CD8-positive, alpha-beta memory T cell (primary cell): ENCODE measurements around the gene MAPK8IP1. TPM values are rescaled to one million over a fixed set of nuclear protein-coding genes. Genes with fewer than 3 reads are reported as not detected.
"Not testable (repeated sequence)": the region's sequence is repeated elsewhere in the genome, so short reads cannot be mapped to it uniquely, and the experiment has no call there.

Experiments used
- CTCF ChIA-PET: fragments of 350-600 bp; sonication (Branson Sonifier 250); formaldehyde crosslinking; loops from one replicate; lab custom pipeline; 2021; ENCODE audit warnings: antibody characterized with exemption; lab: Charles Lee
- POLR2A ChIA-PET: fragments of 350-600 bp; sonication (Branson Sonifier 250); formaldehyde crosslinking; loops from one replicate; lab custom pipeline; 2021; ENCODE audit warnings: antibody characterized with exemption; lab: Charles Lee
- DNase-seq, 5 donors: peaks; one replicate each; pipeline versions ENCODE4 v3.0.0 to v3.0.0-alpha.2; 2020 to 2022; ENCODE audit warnings: mixed read lengths in 1 of 5
- H3K27ac ChIP-seq: one replicate; pipeline ENCODE4 v1.7.0; 2013; ENCODE audit warnings: low read depth, mild to moderate bottlenecking, low read length, moderate library complexity
- H3K27me3 ChIP-seq: 2 replicates; pipeline ENCODE4 v1.7.0; 2013; ENCODE audit warnings: low read length, mild to moderate bottlenecking; ENCODE audit not compliant: insufficient read depth, poor library complexity, severe bottlenecking
- H3K36me3 ChIP-seq: 2 replicates; pipeline ENCODE4 v1.7.0; 2013; ENCODE audit warnings: mild to moderate bottlenecking, low read length, moderate library complexity; ENCODE audit not compliant: insufficient read depth
- H3K4me1 ChIP-seq: 2 replicates; pipeline ENCODE4 v1.7.0; 2013; ENCODE audit warnings: mild to moderate bottlenecking, low read length, moderate library complexity; ENCODE audit not compliant: insufficient read depth
- H3K4me3 ChIP-seq: 2 replicates; pipeline ENCODE4 v1.7.0; 2013; ENCODE audit warnings: mild to moderate bottlenecking, low read length
- H3K9me3 ChIP-seq: 2 replicates; pipeline ENCODE4 v1.7.0; 2013; ENCODE audit warnings: mild to moderate bottlenecking, low read length
- H3K27ac Mint-ChIP-seq, 8 donors: one replicate each; pipeline ENCODE4 v1.8.0; 2020 to 2021; ENCODE audit warnings: mixed read lengths in 8 of 8, mild to moderate bottlenecking in 6 of 8, inconsistent platforms in 3 of 8, moderate library complexity in 3 of 8
- H3K27me3 Mint-ChIP-seq, 2 donors: one replicate each; pipeline ENCODE4 v1.8.0; 2020 to 2021; ENCODE audit warnings: mixed read lengths in 2 of 2, mild to moderate bottlenecking in 1 of 2, moderate library complexity in 1 of 2
- H3K36me3 Mint-ChIP-seq, 3 donors: one replicate each; pipeline ENCODE4 v1.8.0; 2020 to 2021; ENCODE audit warnings: mixed read lengths in 3 of 3, inconsistent platforms in 1 of 3, mild to moderate bottlenecking in 1 of 3
- H3K4me1 Mint-ChIP-seq, 3 donors: one replicate each; pipeline ENCODE4 v1.8.0; 2020 to 2021; ENCODE audit warnings: mixed read lengths in 3 of 3, inconsistent platforms in 1 of 3, mild to moderate bottlenecking in 1 of 3
- H3K4me3 Mint-ChIP-seq, 7 donors: one replicate each; pipeline ENCODE4 v1.8.0; 2020 to 2021; ENCODE audit warnings: mixed read lengths in 7 of 7, mild to moderate bottlenecking in 6 of 7, moderate library complexity in 4 of 7, inconsistent platforms in 2 of 7
- H3K9me3 Mint-ChIP-seq, 5 donors: one replicate each; pipeline ENCODE4 v1.8.0; 2020 to 2022; ENCODE audit warnings: mixed read lengths in 5 of 5, mild to moderate bottlenecking in 3 of 5, moderate library complexity in 2 of 5, inconsistent platforms in 1 of 5
- polyA plus RNA-seq: library from polyadenylated mRNA; unstranded; fragments of 300-500 nt; fragmentation: Illumina TruSeq; gene quantifications from one replicate; pipeline ENCODE4 v1.2.3, GENCODE V29; 2021
- total RNA-seq, 2 experiments: library from RNA; stranded (reverse); gene quantifications; one replicate each; pipeline ENCODE4 v1.2.3, GENCODE V29; 2021

MAPK8IP1 gene
- total and polyA plus RNA-seq, 3 experiments from 2014 or later: 0.23 to 1.1 (median 0.98) TPM

DNA sequence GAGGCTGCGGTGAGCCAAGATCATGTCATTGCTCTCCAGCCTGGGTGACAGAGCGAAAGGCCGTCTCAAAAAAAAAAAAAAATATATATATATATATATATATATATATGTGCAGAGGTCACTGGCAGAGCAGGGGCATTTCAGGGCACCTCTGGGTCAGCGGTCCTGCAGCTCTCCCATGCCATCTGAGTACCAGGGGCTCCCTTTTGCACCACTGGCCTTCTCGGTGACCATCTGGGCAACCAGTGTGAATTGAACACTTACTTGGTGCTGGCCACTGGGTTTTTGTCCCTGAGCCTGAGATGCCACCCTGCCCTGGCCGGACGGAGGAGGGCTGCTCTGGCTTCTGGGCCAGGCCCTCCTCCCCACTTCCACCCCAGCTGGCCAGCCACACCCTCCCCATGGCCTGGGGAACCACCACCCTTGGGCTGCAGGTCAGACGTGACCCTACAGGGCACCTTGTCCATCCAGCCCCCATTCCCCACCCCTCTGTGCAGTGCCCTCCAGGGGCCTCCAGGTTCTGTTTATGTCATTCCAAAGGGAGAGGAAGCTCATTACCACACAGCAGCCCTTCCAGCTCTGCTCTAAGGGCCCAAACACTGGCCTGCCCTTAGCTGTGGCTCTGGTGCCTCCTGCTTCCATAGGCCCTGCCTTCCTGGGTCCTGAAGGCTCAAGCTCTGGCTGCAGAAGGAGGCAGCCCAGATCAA, 10.3 kb downstream of the MAPK8IP1 start:
- Histone ChIP-seq H3K27ac (no peak overlapping the region), H3K27me3 (peaks cover 24% of the 10 kb centered on the region), H3K9me3 (no peaks in the 10 kb centered on the region), H3K4me1 (peaks cover 9% of the 10 kb centered on the region), H3K36me3 (no peaks in the 10 kb centered on the region), H3K4me3 (no peak overlapping the region)
- Mint-ChIP-seq H3K36me3 (peaks cover 0 to 5% (median 2%) of the 10 kb centered on the region in 3 donors), H3K9me3 (no peaks in the 10 kb centered on the region), H3K27me3 (peaks cover 20 to 48% of the 10 kb centered on the region in 2 donors), H3K4me1 (peaks cover 0 to 13% (median 1%) of the 10 kb centered on the region in 3 donors), H3K4me3 (no peak overlapping the region), H3K27ac (no peak overlapping the region)
- ChIA-PET POLR2A (interaction anchor here (0.6 kb wide), 1 partner anchor 111 kb away, joined by 3 read pairs; no protein-coding TSS in a partner anchor), CTCF (interaction anchor here (1.1 to 1.5 kb wide), 3 partner anchors 23 to 111 kb away, joined by 3 to 4 read pairs (median 3); no protein-coding TSS in a partner anchor)
- DNase-seq: no peak

DNA sequence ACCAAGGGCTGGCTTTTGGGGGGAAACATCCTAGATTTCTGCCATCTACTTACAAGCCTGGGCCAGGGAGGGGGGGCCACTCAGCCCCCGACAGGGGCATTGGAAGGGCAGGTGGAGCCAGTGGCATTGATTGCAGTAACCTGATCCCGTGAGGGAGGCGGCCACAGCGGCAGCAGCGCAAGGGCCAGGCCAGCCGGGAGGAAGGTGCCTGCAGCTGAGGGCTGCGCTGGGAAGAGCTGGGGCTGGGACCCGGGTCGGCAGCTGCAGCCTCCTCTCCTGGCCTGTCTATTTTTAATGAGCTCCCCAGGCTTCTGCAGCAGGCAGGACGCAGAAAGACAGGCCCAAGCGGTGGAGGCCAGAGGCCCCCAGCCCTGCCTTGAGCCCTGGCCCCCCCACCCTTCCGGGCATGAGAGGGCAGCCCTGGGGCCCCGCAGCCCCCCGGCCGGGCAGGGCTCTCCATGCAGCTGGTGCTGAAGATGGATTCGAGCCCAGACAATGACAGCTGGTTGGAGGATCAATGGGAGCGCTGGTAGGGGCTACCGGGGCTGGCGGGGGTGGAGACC, 11.1 kb downstream of the MAPK8IP1 start:
- Mint-ChIP-seq H3K27me3 (peaks cover 22 to 49% of the 10 kb centered on the region in 2 donors), H3K4me1 (peaks cover 0 to 14% (median 1%) of the 10 kb centered on the region in 3 donors), H3K36me3 (peaks cover 0 to 5% (median 0%) of the 10 kb centered on the region in 3 donors), H3K4me3 (no peak overlapping the region), H3K9me3 (no peaks in the 10 kb centered on the region), H3K27ac (no peak overlapping the region)
- Histone ChIP-seq H3K36me3 (no peaks in the 10 kb centered on the region), H3K9me3 (no peaks in the 10 kb centered on the region), H3K27me3 (peaks cover 24% of the 10 kb centered on the region), H3K27ac (no peak overlapping the region), H3K4me3 (no peak overlapping the region), H3K4me1 (peaks cover 9% of the 10 kb centered on the region)
- DNase-seq: no peak
- CTCF ChIA-PET: interaction anchor here (1.1 kb wide), 2 partner anchors 69 to 110 kb away, joined by 3 read pairs; no protein-coding TSS in a partner anchor
- POLR2A ChIA-PET: no interaction called here

DNA sequence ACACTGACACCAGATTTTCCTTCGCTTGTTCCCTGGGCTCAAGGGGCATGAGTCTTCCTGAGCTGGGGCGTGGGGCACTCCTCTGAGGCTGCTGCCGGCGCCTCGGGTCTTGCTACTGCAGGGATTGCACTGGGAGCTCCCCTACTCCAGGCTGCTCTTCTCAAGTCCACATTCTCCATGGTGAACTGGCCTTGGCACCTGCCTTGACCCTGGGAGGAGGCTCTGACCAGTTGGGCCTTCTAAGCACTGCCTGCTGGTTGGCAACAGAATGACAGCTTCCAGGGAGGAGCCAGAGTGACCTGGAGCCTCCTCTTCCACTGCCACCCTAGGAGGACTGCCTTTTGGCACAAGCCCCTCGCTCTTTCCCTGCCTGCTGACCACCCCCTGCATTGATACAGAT, 12.1 kb downstream of the MAPK8IP1 start:
- no peak for DNase-seq
- peaks cover 0 to 5% (median 0%) of the 10 kb centered on the region in 3 donors for H3K36me3 Mint-ChIP-seq
- CTCF ChIA-PET: no interaction called here

DNA sequence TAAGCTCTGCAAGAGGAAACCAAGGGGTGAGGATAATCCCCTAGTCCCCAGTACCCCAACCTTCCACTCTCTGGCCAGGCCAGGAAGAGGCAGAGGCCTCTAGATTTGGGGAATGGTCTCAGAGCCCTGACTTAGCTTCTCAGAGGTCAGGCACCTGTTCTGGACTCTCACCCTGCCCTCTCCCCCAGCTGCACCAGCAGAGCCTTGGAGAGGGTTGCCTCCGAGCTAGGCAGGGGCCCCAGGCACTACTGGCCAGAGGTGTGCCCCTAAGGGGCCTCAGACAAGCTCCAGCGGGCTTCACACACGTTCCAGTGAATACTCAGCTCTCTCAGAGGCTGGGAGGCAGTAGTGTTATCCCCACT, 13.6 kb downstream of the MAPK8IP1 start:
- H3K4me3 ChIP-seq: no peak overlapping the region
- peaks cover 24% of the 10 kb centered on the region for H3K27me3 ChIP-seq

More for the DNA sequence above, 12.1 kb downstream of the MAPK8IP1 start:
- no peaks in the 10 kb centered on the region for H3K36me3 ChIP-seq
- H3K4me1 ChIP-seq: peaks cover 9% of the 10 kb centered on the region
- H3K9me3 Mint-ChIP-seq: no peaks in the 10 kb centered on the region
- no peaks in the 10 kb centered on the region for H3K9me3 ChIP-seq
- peaks cover 24% of the 10 kb centered on the region for H3K27me3 ChIP-seq
- H3K4me3 ChIP-seq: no peak overlapping the region
- H3K4me1 Mint-ChIP-seq: peaks cover 0 to 14% (median 1%) of the 10 kb centered on the region in 3 donors
- H3K27ac ChIP-seq: no peak overlapping the region
- peaks cover 21 to 46% of the 10 kb centered on the region in 2 donors for H3K27me3 Mint-ChIP-seq
- no peak overlapping the region for H3K4me3 Mint-ChIP-seq
- H3K27ac Mint-ChIP-seq: peak overlapping the region in 1 of 8 donors; percentile 70
- POLR2A ChIA-PET: no interaction called here

DNA sequence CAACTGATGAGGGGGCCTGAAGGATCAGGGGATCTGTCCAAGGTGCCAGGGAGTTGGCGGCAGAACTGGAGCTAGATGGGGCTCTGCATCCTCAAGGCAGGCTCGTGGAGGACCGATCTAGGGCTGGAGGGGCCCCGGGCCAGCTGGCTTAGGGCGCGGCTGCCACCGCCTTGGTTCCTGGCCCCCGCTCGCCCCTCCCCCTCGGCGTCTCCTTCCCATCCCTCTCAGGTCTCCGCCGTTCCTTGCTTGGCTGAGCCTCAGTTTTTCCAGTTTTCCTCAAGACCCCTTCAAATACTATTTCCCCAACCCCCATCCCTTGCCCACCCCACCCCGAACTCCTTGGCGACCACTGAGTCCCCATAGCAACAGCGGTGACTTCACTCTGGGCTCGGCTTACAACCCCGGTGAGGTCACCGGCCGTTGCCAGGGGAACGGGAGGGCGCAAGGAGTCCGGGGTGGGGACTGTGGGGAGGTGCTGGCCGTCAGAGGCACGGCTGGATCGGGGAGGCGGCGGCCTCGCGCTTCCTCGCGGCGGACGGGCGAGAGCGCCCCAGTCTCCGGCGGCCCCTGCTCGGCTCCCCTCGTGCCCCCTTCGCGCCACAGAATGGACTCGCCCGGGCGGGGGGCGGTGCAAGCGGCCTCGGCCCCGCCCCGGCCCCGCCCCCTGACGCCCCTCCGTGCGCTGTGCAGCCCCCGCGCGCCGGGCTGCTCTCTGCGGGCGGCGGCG, 14.2 kb downstream of the MAPK8IP1 start:
- Mint-ChIP-seq H3K4me3 (peak overlapping the region; percentile 60 to 85 (median 71)), H3K27ac (peak overlapping the region in 5 of 8 donors; percentile 59 to 75 (median 63)), H3K36me3 (peaks cover 0 to 5% (median 0%) of the 10 kb centered on the region in 3 donors), H3K4me1 (peaks cover 0 to 14% (median 1%) of the 10 kb centered on the region in 3 donors), H3K9me3 (no peaks in the 10 kb centered on the region), H3K27me3 (peaks cover 12 to 37% of the 10 kb centered on the region in 2 donors)
- Histone ChIP-seq H3K27ac (no peak overlapping the region), H3K27me3 (peaks cover 24% of the 10 kb centered on the region), H3K4me3 (no peak overlapping the region), H3K9me3 (no peaks in the 10 kb centered on the region), H3K4me1 (peaks cover 9% of the 10 kb centered on the region), H3K36me3 (no peaks in the 10 kb centered on the region)
- ChIA-PET POLR2A (no interaction called here), CTCF (no interaction called here)
- DNase-seq: peak; percentile 46 to 89 (median 68)

More for the DNA sequence above, 13.6 kb downstream of the MAPK8IP1 start:
- Mint-ChIP-seq H3K4me3 (peak overlapping the region; percentile 60 to 85 (median 71)), H3K9me3 (no peaks in the 10 kb centered on the region), H3K27ac (peak overlapping the region in 3 of 8 donors; percentile 59 to 75 (median 60)), H3K36me3 (peaks cover 0 to 5% (median 0%) of the 10 kb centered on the region in 3 donors), H3K27me3 (peaks cover 15 to 43% of the 10 kb centered on the region in 2 donors), H3K4me1 (peaks cover 0 to 14% (median 1%) of the 10 kb centered on the region in 3 donors)
- H3K27ac ChIP-seq: no peak overlapping the region
- ChIA-PET CTCF (no interaction called here), POLR2A (interaction anchor here (0.6 kb wide), 1 partner anchor 110 kb away, joined by 8 read pairs; no protein-coding TSS in a partner anchor)
- peaks cover 9% of the 10 kb centered on the region for H3K4me1 ChIP-seq
- DNase-seq: no peak
- no peaks in the 10 kb centered on the region for H3K36me3 ChIP-seq
- no peaks in the 10 kb centered on the region for H3K9me3 ChIP-seq

DNA sequence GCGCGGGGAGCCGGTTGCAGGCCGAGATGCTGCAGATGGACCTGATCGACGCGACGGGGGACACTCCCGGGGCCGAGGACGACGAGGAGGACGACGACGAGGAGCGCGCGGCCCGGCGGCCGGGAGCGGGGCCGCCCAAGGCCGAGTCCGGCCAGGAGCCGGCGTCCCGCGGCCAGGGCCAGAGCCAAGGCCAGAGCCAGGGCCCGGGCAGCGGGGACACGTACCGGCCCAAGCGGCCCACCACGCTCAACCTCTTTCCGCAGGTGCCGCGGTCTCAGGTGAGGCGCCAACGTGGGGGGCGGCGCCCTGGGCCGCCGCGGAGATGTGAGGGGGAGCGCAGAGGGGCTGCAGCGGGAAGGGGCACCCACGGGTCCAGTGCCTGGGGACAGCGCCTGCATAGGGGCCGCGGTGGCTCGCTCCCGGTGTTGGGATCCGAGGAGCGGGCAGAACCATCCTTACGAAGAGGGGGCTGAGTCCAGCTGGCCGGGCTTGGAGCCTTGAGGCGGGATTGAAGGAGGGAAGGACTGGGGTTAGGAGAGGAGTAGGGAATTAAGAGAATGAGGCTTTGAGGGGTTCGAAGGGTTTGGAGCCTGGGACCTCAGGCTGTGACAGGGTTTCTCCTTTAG, 14.8 kb downstream of the MAPK8IP1 start:
- H3K36me3 ChIP-seq, H3K4me3 ChIP-seq, H3K9me3 ChIP-seq, CTCF ChIA-PET, DNase-seq, H3K36me3 Mint-ChIP-seq, POLR2A ChIA-PET, H3K9me3 Mint-ChIP-seq, H3K27ac ChIP-seq, H3K4me1 ChIP-seq: not testable (repeated sequence)
- peaks cover 24% of the 10 kb centered on the region for H3K27me3 ChIP-seq
- H3K4me3 Mint-ChIP-seq: peak overlapping the region; percentile 54 to 87 (median 63)
- peak overlapping the region in 1 of 8 donors; percentile 46 for H3K27ac Mint-ChIP-seq
- peaks cover 0 to 15% (median 1%) of the 10 kb centered on the region in 3 donors for H3K4me1 Mint-ChIP-seq
- H3K27me3 Mint-ChIP-seq: peaks cover 10 to 31% of the 10 kb centered on the region in 2 donors

DNA sequence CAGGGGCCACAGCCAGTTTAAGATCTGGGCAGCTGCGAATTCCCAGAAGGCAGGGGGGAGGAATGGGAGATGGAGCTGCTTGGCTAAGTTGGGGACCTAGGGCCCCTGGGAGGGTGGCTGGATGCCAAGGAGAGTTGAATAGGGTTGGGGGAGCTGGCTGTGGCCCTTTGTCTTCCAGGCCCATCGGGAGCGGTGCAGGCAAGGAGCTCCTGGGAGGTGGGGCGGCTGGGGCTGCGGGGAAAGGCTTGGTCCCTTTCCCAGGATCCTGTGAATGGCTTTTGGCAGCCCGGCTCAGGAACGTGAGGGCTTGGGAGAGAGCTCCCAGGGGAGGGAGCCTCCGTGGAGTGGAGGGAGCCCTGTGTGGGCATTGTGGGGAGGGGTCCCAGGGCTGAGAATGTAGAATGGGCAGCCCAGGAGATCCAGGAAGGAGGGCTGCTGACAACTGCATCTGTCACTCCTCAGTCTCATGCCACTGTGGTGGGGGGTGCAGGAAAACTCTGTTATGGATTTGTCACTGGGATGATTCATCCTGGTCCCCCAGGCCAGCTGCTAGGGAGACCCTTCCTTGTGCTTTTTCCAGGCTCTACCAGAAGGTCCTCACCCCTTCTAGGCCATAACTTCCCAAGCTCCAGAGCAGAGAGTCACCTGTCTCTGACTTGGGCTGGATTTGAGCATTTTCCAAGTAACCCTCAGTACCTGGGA, 15.6 kb downstream of the MAPK8IP1 start:
- peak overlapping the region; percentile 54 to 87 (median 63) for H3K4me3 Mint-ChIP-seq
- CTCF ChIA-PET: interaction anchor here (0.8 kb wide), 1 partner anchor 64 kb away, joined by 3 read pairs; no protein-coding TSS in a partner anchor
- Histone ChIP-seq H3K9me3 (no peaks in the 10 kb centered on the region), H3K4me3 (no peak overlapping the region), H3K27me3 (peaks cover 22% of the 10 kb centered on the region), H3K27ac (no peak overlapping the region), H3K4me1 (peaks cover 9% of the 10 kb centered on the region), H3K36me3 (no peaks in the 10 kb centered on the region)
- DNase-seq: no peak
- H3K9me3 Mint-ChIP-seq: no peaks in the 10 kb centered on the region
- no peak overlapping the region for H3K27ac Mint-ChIP-seq
- peaks cover 10 to 25% of the 10 kb centered on the region in 2 donors for H3K27me3 Mint-ChIP-seq
- H3K4me1 Mint-ChIP-seq: peaks cover 0 to 20% (median 3%) of the 10 kb centered on the region in 3 donors
- H3K36me3 Mint-ChIP-seq: no peaks in the 10 kb centered on the region
- POLR2A ChIA-PET: interaction anchor here (1.2 kb wide), 1 partner anchor 15 kb away, joined by 3 read pairs; no protein-coding TSS in a partner anchor
